Kidney epithelial cell (primary cell): ENCODE data around the gene RAB36. TPM values are rescaled to one million over a fixed set of nuclear protein-coding genes. Genes with fewer than 3 reads are reported as not detected.
A peak's percentile ranks its signal among the peaks of the same experiment; 100 is the strongest.

Experiments
- DNase-seq: peaks from one replicate; pipeline ENCODE4 v3.0.0-alpha.2; 2010; ENCODE audit warnings: low read depth
- H3K27me3 ChIP-seq: 2 replicates; pipeline ENCODE4 v1.6.0; 2011; ENCODE audit warnings: low read length; ENCODE audit not compliant: control insufficient read depth, insufficient read depth
- H3K36me3 ChIP-seq: 2 replicates; pipeline ENCODE4 v1.5.1; 2011; ENCODE audit warnings: low read length; ENCODE audit not compliant: control insufficient read depth, insufficient read depth
- H3K4me3 ChIP-seq: 2 replicates; pipeline ENCODE4 v1.5.1; 2011; ENCODE audit warnings: low read depth, mild to moderate bottlenecking, control low read depth, low read length
- total RNA-seq: library from RNA; depleted of rRNA; stranded (reverse); fragments of >200 nt; gene quantifications from 2 replicates; pipeline ENCODE4 v1.2.3, GENCODE V29; 2015
- TF ChIP-seq, protein P1 (sequence below): IDR thresholded peaks from 2 replicates; pipeline ENCODE4 v1.5.1; 2011; ENCODE audit warnings: mild to moderate bottlenecking, moderate library complexity, low read length, control low read depth, inconsistent platforms; ENCODE audit not compliant: insufficient read depth, poor library complexity, severe bottlenecking

The RAB36 gene
- total RNA-seq, 1 donor from 2014 or later = 5.7 TPM

DNA sequence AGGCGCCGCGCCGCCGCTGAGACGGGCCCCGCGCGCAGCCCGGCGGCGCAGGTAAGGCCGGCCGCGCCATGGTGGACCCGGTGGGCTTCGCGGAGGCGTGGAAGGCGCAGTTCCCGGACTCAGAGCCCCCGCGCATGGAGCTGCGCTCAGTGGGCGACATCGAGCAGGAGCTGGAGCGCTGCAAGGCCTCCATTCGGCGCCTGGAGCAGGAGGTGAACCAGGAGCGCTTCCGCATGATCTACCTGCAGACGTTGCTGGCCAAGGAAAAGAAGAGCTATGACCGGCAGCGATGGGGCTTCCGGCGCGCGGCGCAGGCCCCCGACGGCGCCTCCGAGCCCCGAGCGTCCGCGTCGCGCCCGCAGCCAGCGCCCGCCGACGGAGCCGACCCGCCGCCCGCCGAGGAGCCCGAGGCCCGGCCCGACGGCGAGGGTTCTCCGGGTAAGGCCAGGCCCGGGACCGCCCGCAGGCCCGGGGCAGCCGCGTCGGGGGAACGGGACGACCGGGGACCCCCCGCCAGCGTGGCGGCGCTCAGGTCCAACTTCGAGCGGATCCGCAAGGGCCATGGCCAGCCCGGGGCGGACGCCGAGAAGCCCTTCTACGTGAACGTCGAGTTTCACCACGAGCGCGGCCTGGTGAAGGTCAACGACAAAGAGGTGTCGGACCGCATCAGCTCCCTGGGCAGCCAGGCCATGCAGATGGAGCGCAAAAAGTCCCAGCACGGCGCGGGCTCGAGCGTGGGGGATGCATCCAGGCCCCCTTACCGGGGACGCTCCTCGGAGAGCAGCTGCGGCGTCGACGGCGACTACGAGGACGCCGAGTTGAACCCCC is 35.8 kb downstream of the RAB36 start:
- no peaks in the 10 kb centered on the region for H3K27me3 ChIP-seq
- H3K36me3 ChIP-seq = peaks cover 2% of the 10 kb centered on the region
- peak overlapping the region; percentile 76 for H3K4me3 ChIP-seq
- TF ChIP-seq, protein P1, sequence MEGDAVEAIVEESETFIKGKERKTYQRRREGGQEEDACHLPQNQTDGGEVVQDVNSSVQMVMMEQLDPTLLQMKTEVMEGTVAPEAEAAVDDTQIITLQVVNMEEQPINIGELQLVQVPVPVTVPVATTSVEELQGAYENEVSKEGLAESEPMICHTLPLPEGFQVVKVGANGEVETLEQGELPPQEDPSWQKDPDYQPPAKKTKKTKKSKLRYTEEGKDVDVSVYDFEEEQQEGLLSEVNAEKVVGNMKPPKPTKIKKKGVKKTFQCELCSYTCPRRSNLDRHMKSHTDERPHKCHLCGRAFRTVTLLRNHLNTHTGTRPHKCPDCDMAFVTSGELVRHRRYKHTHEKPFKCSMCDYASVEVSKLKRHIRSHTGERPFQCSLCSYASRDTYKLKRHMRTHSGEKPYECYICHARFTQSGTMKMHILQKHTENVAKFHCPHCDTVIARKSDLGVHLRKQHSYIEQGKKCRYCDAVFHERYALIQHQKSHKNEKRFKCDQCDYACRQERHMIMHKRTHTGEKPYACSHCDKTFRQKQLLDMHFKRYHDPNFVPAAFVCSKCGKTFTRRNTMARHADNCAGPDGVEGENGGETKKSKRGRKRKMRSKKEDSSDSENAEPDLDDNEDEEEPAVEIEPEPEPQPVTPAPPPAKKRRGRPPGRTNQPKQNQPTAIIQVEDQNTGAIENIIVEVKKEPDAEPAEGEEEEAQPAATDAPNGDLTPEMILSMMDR = no peak
- no peak for DNase-seq

DNA sequence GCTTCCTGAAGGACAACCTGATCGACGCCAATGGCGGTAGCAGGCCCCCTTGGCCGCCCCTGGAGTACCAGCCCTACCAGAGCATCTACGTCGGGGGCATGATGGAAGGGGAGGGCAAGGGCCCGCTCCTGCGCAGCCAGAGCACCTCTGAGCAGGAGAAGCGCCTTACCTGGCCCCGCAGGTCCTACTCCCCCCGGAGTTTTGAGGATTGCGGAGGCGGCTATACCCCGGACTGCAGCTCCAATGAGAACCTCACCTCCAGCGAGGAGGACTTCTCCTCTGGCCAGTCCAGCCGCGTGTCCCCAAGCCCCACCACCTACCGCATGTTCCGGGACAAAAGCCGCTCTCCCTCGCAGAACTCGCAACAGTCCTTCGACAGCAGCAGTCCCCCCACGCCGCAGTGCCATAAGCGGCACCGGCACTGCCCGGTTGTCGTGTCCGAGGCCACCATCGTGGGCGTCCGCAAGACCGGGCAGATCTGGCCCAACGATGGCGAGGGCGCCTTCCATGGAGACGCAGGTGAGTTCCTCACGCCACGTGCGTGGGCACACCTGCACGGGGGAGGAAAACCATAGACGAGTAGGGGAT is 36.5 kb downstream of the RAB36 start:
- H3K36me3 ChIP-seq = peaks cover 2% of the 10 kb centered on the region
- H3K4me3 ChIP-seq = peak overlapping the region; percentile 76
- H3K27me3 ChIP-seq = no peaks in the 10 kb centered on the region
- no peak for DNase-seq
- TF ChIP-seq, protein P1 = no peak

DNA sequence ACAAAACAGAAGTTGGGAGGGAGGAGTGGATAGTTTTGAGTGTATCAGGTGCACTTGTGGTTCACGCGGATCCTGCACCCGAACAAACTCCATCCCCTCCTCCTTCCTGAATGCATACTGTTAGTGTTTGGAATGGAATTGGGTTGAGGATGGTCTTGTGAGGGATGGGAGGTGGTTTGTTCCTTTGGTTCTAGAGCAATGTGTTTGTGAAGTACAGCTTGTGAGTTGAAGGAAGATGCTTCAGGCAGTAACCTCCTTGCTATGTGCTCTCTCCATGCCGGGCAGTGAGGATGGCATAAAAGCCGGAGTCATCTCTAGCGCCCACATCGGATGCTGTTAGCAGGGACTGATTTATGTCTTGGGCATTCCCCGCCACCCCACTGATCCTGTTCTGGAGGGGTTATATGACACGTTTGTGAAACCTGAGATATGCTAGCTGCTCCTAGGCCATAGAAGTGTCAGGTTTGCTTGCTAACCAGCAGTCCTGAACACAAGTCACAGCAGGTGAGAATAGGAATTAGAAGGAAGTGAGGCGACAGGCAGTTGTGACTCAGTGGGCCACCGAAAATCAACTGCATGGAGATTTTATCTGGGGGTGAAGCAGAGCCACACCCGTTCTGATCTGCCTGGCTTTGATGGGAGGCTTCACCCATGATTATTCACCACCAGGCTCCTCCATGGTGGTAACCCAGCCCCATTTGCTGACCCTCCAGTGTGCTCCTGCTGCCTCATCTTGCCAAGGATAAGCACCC is 37.2 kb downstream of the RAB36 start:
- H3K36me3 ChIP-seq = peaks cover 2% of the 10 kb centered on the region
- H3K27me3 ChIP-seq = no peaks in the 10 kb centered on the region
- DNase-seq = no peak
- TF ChIP-seq, protein P1 = no peak
- peak overlapping the region; percentile 76 for H3K4me3 ChIP-seq

DNA sequence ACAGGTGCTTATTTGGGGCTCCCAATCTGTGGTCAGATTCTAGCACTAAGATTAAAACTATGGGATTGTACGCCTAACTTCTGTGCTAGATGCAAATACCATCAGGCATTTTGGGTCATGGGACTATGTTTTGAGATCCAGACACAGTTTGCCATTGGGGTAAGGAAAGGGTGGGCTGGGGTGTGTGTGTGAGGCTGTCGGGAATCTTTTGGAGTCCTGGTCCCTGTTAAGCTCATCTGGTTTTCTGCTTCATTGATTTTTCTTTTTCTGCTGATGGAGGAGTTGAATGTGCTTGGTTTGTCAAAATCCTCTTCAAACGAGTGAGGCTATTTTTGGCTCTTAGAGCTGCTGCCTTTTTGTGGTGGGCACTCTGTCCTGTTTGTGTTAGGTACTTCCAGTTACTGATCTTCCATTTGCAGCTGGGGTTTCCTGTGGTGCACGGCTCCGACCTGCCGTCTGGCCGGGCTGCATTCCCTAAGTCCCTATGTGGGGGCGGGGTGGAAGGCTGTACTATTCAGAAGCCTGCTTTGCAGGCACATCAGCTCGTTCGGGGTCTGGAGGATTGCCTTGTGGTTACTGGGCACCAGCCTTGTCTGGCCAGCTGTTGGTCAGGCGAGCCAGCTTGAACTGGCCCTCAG is 37.9 kb downstream of the RAB36 start:
- H3K36me3 ChIP-seq = peaks cover 2% of the 10 kb centered on the region
- peak overlapping the region; percentile 76 for H3K4me3 ChIP-seq
- H3K27me3 ChIP-seq = no peaks in the 10 kb centered on the region
- no peak for DNase-seq
- TF ChIP-seq, protein P1 = no peak

DNA sequence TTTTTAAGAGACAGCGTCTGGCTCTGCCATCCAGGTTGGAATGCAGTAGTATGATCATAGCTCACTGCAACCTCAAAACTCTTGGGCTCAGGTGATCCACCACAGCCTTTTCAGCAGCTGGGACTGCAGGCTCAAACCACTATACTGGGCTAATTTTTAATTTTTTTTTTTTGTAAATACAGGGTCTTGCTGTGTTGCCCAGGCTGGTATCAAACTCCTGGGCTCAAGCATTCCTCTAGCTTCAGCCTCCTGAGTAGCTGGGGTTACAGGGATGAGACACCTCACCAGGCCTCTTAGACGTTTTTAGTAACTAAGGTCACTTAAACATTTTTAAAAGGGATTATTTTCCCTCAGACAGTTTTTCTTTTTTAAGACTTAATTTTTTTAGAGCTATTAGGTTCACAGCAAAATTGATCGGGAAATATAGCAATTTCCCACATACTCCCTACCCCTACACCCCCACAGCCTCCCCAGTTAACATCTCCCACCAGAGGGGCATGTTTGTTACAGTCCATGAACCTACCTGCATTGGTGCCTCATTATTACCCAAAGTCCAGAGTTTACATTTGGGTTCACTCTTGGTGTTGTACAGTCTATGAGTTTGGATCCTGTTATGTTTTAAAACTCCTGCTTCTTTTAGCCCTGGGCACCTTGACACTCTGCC is 39.0 kb downstream of the RAB36 start:
- TF ChIP-seq, protein P1 = no peak
- Histone ChIP-seq H3K4me3 (no peak overlapping the region), H3K36me3 (peaks cover 2% of the 10 kb centered on the region), H3K27me3 (no peaks in the 10 kb centered on the region)
- DNase-seq = no peak
